Measurements from ENCODE around the gene TCP11L2. TPM values are rescaled to one million over a fixed set of nuclear protein-coding genes. Genes with fewer than 3 reads are reported as not detected.
"Not testable (repeated sequence)": the region's sequence is repeated elsewhere in the genome, so short reads cannot be mapped to it uniquely, and the experiment has no call there.

TCP11L2 gene
- polyA plus RNA-seq, 3 donors = 16.7 to 20.6 (median 19.6) TPM

- DNase-seq (ENCODE audit: low read depth in 3 of 3, low spot score in 2 of 3) = no peak
These were observed 20.0 kb upstream of the TCP11L2 start for GRCh38 chr12:106282457-106283097.

- DNase-seq (ENCODE audit: low read depth in 3 of 3, low spot score in 2 of 3) = no peak
These were observed 18.0 kb upstream of the TCP11L2 start for GRCh38 chr12:106284358-106285105.

- no peak for DNase-seq (ENCODE audit: low read depth in 3 of 3, low spot score in 2 of 3)
These were observed 16.6 kb upstream of the TCP11L2 start for GRCh38 chr12:106285982-106286381.

- DNase-seq (ENCODE audit: low read depth in 3 of 3, low spot score in 2 of 3) = not testable (repeated sequence)
These were observed 15.9 kb upstream of the TCP11L2 start for GRCh38 chr12:106286576-106287162.

- no peak for DNase-seq (ENCODE audit: low read depth in 3 of 3, low spot score in 2 of 3)
These were observed 15.2 kb upstream of the TCP11L2 start for GRCh38 chr12:106287364-106287763.

- DNase-seq (ENCODE audit: low read depth in 3 of 3, low spot score in 2 of 3) = no peak
These were observed 14.4 kb upstream of the TCP11L2 start for GRCh38 chr12:106288101-106288493.

GRCh38 chr12:106288494-106289195 lies 13.9 kb upstream of the TCP11L2 start:
- DNase-seq (ENCODE audit: low read depth in 3 of 3, low spot score in 2 of 3) = no peak

GRCh38 chr12:106289196-106289681 lies 13.3 kb upstream of the TCP11L2 start:
- DNase-seq (ENCODE audit: low read depth in 3 of 3, low spot score in 2 of 3) = no peak

- no peak for DNase-seq (ENCODE audit: low read depth in 3 of 3, low spot score in 2 of 3)
These were observed 11.9 kb upstream of the TCP11L2 start for GRCh38 chr12:106290666-106291065.

GRCh38 chr12:106291342-106291741 lies 11.2 kb upstream of the TCP11L2 start:
- no peak for DNase-seq (ENCODE audit: low read depth in 3 of 3, low spot score in 2 of 3)

GRCh38 chr12:106292339-106292738 lies 10.2 kb upstream of the TCP11L2 start:
- DNase-seq (ENCODE audit: low read depth in 3 of 3, low spot score in 2 of 3) = no peak

GRCh38 chr12:106296179-106296877 lies 6.2 kb upstream of the TCP11L2 start:
- no peak for DNase-seq (ENCODE audit: low read depth in 3 of 3, low spot score in 2 of 3)

- no peak for DNase-seq (ENCODE audit: low read depth in 3 of 3, low spot score in 2 of 3)
These were observed 5.5 kb upstream of the TCP11L2 start for GRCh38 chr12:106297075-106297474.

- no peak for DNase-seq (ENCODE audit: low read depth in 3 of 3, low spot score in 2 of 3)
These were observed 4.9 kb upstream of the TCP11L2 start for GRCh38 chr12:106297681-106298080.

GRCh38 chr12:106299202-106299774 lies 3.2 kb upstream of the TCP11L2 start:
- DNase-seq (ENCODE audit: low read depth in 3 of 3, low spot score in 2 of 3) = no peak

- DNase-seq (ENCODE audit: low read depth in 3 of 3, low spot score in 2 of 3) = no peak
These were observed 1.8 kb upstream of the TCP11L2 start for GRCh38 chr12:106300761-106301160.

- DNase-seq (ENCODE audit: low read depth in 3 of 3, low spot score in 2 of 3) = no peak
These were observed 1.3 kb upstream of the TCP11L2 start for GRCh38 chr12:106301241-106301610.

GRCh38 chr12:106301611-106302321 lies 767 bp upstream of the TCP11L2 start:
- DNase-seq (ENCODE audit: low read depth in 3 of 3, low spot score in 2 of 3) = no peak

- peak in 1 of 3 donors; percentile 69 for DNase-seq (ENCODE audit: low read depth in 3 of 3, low spot score in 2 of 3)
These were observed 778 bp downstream of the TCP11L2 start for GRCh38 chr12:106303202-106303820.
